ENCODE results near the gene ATXN1.

Gene ATXN1

DNA sequence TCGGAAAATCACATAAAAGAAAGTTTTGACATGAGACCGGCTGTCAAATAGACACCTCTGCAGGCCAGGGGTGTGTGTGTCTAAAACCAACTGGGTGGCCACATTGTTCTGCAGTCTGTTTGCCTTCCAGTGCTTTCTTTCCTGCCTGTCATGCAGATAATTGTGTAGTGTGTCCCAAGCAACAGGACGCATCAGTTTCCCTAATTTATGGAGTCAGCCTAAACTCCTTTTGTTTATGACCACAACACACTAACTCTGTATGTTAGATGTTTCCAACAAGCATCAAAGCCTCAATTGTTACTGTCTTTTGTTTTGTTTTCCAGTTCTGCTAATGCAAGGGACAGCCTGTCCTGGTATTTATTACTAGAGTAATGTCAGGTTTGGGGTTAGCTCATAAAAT is 205.7 kb downstream of the ATXN1 start:
- POLR2A ChIA-PET: no interaction called here
- DNase-seq (ENCODE audit: extremely low spot score): no peak
- CTCF ChIA-PET: interaction anchor here (0.7 kb wide), 1 partner anchor 803 kb away, joined by 3 read pairs; no protein-coding TSS in a partner anchor
- no peak for TF ChIP-seq SUZ12 (IDR thresholded peaks at IDR 0.05)
- no peak for TF ChIP-seq FOXK2 (IDR thresholded peaks at IDR 0.05)
- no peak for TF ChIP-seq L3MBTL2 (conservative IDR thresholded peaks at IDR 0.05)
- no peak for TF ChIP-seq LEF1 (IDR thresholded peaks at IDR 0.05; ENCODE audit: borderline replicate concordance)

DNA sequence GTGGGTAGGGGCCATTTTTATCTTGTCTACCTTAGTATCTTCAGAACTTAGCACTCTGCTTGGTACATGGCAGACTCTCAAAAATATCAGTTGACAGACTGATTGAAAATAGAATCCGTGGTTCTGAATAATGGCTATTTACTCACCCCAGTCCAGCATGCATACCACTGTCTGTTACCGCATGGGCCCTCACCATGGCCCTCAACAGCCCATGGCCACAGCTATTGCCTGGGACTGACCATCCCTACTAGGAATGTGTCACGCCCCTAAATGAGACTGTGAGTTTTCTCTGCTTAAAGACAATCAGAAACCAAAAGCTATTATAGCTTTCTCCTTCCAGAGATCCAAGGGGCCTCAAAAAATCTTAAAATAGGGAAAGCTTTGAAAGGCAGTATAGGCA is 207.7 kb downstream of the ATXN1 start:
- ChIA-PET CTCF (no interaction called here), POLR2A (no interaction called here)
- no peak for TF ChIP-seq FOXM1 (IDR thresholded peaks at IDR 0.05; ENCODE audit: borderline replicate concordance)
- TF ChIP-seq HDGF (IDR thresholded peaks at IDR 0.05; ENCODE audit: borderline replicate concordance): no peak
- TF ChIP-seq LEF1 (IDR thresholded peaks at IDR 0.05; ENCODE audit: borderline replicate concordance): no peak
- TF ChIP-seq BHLHE40 (IDR thresholded peaks at IDR 0.05; ENCODE audit: borderline replicate concordance): no peak
- no peak for TF ChIP-seq CTBP1 (IDR thresholded peaks at IDR 0.05; ENCODE audit: borderline replicate concordance)
- TF ChIP-seq NFRKB (IDR thresholded peaks at IDR 0.05): no peak
- TF ChIP-seq, protein P1, sequence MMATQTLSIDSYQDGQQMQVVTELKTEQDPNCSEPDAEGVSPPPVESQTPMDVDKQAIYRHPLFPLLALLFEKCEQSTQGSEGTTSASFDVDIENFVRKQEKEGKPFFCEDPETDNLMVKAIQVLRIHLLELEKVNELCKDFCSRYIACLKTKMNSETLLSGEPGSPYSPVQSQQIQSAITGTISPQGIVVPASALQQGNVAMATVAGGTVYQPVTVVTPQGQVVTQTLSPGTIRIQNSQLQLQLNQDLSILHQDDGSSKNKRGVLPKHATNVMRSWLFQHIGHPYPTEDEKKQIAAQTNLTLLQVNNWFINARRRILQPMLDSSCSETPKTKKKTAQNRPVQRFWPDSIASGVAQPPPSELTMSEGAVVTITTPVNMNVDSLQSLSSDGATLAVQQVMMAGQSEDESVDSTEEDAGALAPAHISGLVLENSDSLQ (IDR thresholded peaks at IDR 0.05): no peak
- no peak for TF ChIP-seq SP1 (IDR thresholded peaks at IDR 0.05)
- TF ChIP-seq SUZ12 (IDR thresholded peaks at IDR 0.05): no peak
- DNase-seq (ENCODE audit: extremely low spot score): no peak

DNA sequence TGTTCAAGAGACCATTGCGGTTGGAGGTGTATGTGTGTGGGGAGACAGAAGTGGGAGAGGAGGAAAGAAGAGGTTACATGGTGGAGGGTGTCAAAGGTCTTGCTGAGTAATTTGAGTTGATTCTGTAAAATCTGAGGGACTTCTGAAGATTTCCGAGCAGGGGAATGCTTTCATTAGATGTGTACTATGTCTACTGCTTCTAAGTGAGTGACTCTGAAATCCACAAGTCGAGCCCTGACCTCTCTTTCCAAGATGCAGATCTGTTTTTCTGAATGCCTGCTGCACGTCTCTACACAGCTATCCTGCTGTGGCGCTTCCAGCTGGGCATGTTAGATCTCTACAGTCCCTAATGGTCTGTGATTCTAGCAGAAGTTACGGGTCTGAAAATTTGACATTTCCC is 209.8 kb downstream of the ATXN1 start:
- no peak for DNase-seq (ENCODE audit: extremely low spot score)
- ChIA-PET CTCF (no interaction called here), POLR2A (no interaction called here)

DNA sequence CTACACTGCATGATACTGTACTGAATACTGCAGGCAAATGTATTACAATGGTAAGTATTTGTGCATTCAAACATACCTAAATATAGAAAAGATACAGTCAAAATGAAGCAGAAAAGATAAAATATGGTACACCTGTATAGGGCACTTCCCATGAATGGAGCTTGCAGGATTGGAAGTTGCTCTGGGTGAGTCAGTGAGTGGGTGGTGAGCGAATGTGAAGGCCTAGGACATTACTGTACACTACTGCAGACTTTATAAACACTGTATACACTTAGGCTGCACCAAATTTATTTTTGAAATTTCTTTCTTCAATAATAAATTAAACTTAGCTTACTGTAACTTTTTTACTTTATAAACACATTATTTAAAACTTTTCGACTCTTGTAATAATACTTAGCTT is 213.1 kb downstream of the ATXN1 start:
- POLR2A ChIA-PET: no interaction called here
- no peak for TF ChIP-seq SP1 (IDR thresholded peaks at IDR 0.05)
- CTCF ChIA-PET: no interaction called here
- DNase-seq (ENCODE audit: extremely low spot score): no peak

More for the DNA sequence above, 209.8 kb downstream of the ATXN1 start:
- TF ChIP-seq ELF4 (IDR thresholded peaks at IDR 0.05) (no peak), TARDBP (IDR thresholded peaks at IDR 0.05) (no peak), CTBP1 (IDR thresholded peaks at IDR 0.05; ENCODE audit: borderline replicate concordance) (no peak), L3MBTL2 (conservative IDR thresholded peaks at IDR 0.05) (no peak), FOXM1 (IDR thresholded peaks at IDR 0.05; ENCODE audit: borderline replicate concordance) (no peak), HDGF (IDR thresholded peaks at IDR 0.05; ENCODE audit: borderline replicate concordance) (no peak), SP1 (IDR thresholded peaks at IDR 0.05) (no peak), FOXA1 (IDR thresholded peaks at IDR 0.05) (no peak), ZNF384 (IDR thresholded peaks at IDR 0.05) (no peak), ARNT (IDR thresholded peaks at IDR 0.05) (no peak), FOXK2 (IDR thresholded peaks at IDR 0.05) (no peak)
- TF ChIP-seq, protein P1 (IDR thresholded peaks at IDR 0.05): no peak

DNA sequence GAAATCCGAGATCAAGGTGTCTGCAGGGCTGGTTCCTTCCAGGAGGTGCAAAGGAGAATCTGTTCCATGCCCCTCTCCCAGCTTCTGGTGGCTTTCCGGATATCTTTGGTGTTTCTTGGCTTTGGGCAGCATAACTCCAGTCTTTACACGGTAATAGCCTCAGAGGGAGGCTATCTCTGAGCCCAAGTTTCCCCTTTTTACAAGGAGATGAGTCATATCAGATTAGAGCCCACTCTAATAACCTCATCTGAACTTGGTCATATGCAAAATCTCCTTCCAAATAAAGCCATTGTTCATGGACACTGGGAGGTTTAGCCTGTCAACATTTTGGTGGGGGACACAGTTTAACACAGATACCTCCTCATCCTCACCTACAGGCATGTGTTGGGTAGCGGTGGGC is 213.7 kb downstream of the ATXN1 start:
- TF ChIP-seq ZNF384 (IDR thresholded peaks at IDR 0.05) (no peak), NFRKB (IDR thresholded peaks at IDR 0.05) (no peak), SP1 (IDR thresholded peaks at IDR 0.05) (no peak), ELF4 (IDR thresholded peaks at IDR 0.05) (no peak), HDGF (IDR thresholded peaks at IDR 0.05; ENCODE audit: borderline replicate concordance) (no peak), L3MBTL2 (conservative IDR thresholded peaks at IDR 0.05) (no peak), LEF1 (IDR thresholded peaks at IDR 0.05; ENCODE audit: borderline replicate concordance) (no peak), SUZ12 (IDR thresholded peaks at IDR 0.05) (no peak), FOXM1 (IDR thresholded peaks at IDR 0.05; ENCODE audit: borderline replicate concordance) (no peak), BHLHE40 (IDR thresholded peaks at IDR 0.05; ENCODE audit: borderline replicate concordance) (no peak), CTBP1 (IDR thresholded peaks at IDR 0.05; ENCODE audit: borderline replicate concordance) (no peak), FOXA1 (IDR thresholded peaks at IDR 0.05) (no peak), TARDBP (IDR thresholded peaks at IDR 0.05) (no peak), ARNT (IDR thresholded peaks at IDR 0.05) (no peak), FOXK2 (IDR thresholded peaks at IDR 0.05) (no peak)
- TF ChIP-seq, protein P1 (IDR thresholded peaks at IDR 0.05): no peak
- no peak for DNase-seq (ENCODE audit: extremely low spot score)
- ChIA-PET POLR2A (no interaction called here), CTCF (no interaction called here)

DNA sequence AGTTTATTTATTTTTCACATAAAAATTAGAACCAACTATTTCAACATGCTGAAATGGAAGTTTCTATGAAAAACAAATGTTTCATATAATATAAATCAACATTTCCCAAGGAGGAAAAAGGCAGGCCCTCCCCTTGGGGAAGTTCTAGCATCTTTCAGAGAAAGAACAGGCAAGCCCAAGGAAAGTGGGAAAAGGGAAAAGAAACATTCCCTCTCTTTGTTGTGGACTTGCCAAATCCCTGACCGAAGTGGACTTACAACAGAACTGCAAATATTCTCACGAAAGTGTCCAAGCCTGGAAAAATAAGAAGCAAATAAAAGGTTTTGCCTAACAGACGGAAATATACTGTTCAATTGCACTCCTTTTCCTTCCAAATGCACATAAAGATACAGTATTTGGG is 214.4 kb downstream of the ATXN1 start:
- CTCF ChIA-PET: no interaction called here
- no peak for TF ChIP-seq ARNT (IDR thresholded peaks at IDR 0.05)
- TF ChIP-seq ZNF384 (IDR thresholded peaks at IDR 0.05): no peak
- TF ChIP-seq ELF4 (IDR thresholded peaks at IDR 0.05): no peak
- no peak for TF ChIP-seq CTBP1 (IDR thresholded peaks at IDR 0.05; ENCODE audit: borderline replicate concordance)
- no peak for TF ChIP-seq LEF1 (IDR thresholded peaks at IDR 0.05; ENCODE audit: borderline replicate concordance)
- no peak for TF ChIP-seq HDGF (IDR thresholded peaks at IDR 0.05; ENCODE audit: borderline replicate concordance)
- no peak for TF ChIP-seq FOXK2 (IDR thresholded peaks at IDR 0.05)
- TF ChIP-seq L3MBTL2 (conservative IDR thresholded peaks at IDR 0.05): no peak
- no peak for TF ChIP-seq TARDBP (IDR thresholded peaks at IDR 0.05)
- no peak for TF ChIP-seq NFRKB (IDR thresholded peaks at IDR 0.05)
- TF ChIP-seq BHLHE40 (IDR thresholded peaks at IDR 0.05; ENCODE audit: borderline replicate concordance): no peak
- TF ChIP-seq FOXM1 (IDR thresholded peaks at IDR 0.05; ENCODE audit: borderline replicate concordance): no peak
- TF ChIP-seq SP1 (IDR thresholded peaks at IDR 0.05): no peak
- TF ChIP-seq, protein P1 (IDR thresholded peaks at IDR 0.05): no peak

More for the DNA sequence above, 214.4 kb downstream of the ATXN1 start:
- DNase-seq (ENCODE audit: extremely low spot score): no peak
- POLR2A ChIA-PET: no interaction called here

All from HEK293T (cell line).